Activated T-cell treated with anti-CD3 and anti-CD28 coated beads, Interleukin-2, amount 50 U/mL, for 48 hours (primary cell): ENCODE results near the gene TAF1A.

ENCODE experiments used
- DNase-seq, 2 experiments: peaks; one replicate each; pipeline ENCODE4 v3.0.0-alpha.2; 2020

TAF1A gene

DNA sequence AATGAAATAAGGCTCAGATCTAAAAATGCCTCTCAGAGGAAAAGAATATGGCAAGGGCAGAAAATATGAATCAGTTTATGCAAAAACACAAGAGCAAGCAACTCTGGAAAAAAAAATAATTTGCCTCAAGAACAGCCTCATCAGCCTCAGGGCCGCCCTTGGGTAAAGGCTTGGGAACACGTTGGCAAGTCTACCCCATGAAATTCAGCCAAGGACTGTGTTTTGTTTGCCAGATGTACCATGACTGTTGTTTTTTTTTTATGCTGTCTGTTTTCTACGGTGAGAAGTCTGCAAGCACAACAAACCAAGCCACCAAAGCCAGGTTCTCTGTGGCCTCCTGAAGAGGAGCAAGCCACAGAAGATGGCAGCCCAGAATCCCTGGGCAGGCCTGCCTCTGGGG, 59.8 kb downstream of the TAF1A start:
- no peak for DNase-seq

DNA sequence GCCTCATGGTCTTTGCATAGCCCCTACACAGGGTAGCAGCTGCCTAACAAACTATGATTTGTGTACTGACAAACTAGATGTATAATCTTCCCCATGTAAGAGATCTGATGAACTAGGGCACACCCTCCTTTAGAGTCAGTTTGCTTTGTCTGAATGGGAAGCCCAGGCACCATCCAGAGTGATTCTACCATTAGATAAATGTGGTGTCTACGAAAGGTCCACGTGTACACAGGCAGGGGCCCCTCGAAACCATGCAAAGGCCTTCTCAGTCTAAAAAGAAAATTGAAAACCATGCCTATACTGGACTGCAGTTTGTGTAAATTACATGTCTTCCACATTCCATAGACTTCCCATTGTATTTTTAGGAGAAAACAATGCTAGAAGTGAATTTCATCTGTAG, 60.6 kb downstream of the TAF1A start:
- no peak for DNase-seq

DNA sequence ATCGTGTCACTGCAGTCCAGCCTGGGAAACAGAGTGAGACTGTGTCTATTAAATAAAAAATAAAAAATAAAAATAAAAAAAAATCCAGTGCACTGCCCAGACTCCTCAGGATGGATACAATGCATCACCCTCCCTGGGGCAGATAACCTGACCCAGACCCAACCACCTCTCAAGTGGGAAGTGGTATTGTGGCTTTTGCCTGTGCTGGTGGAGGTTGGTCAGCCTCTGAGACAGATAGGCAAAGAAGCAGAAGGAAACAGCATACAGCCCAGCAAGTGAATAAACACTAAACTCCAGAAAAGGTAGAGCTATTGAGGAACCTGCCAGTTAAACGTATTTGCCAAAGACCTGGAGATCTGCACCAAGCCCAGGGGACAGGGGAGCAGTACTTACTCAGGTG, 63.8 kb downstream of the TAF1A start:
- DNase-seq, result no peak

DNA sequence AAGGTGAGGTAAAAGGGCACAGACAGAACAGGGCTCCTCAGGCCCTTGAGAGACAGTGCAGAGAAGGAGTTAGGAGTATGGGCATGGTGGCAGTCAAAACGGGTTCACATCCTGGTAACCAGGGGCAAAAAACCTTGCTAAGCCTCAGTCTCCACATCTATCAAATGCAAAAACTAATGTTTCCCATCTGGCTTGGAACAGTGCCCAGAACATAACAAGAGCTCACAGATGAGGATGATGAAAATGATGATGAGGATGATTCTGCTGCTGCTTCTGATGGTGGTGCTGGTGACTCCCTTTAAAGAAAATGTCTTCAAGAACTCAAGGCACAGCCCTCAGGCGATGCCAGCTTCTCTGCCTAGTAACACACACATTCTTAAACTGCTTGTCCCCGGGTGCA, 65.9 kb downstream of the TAF1A start:
- no peak for DNase-seq

DNA sequence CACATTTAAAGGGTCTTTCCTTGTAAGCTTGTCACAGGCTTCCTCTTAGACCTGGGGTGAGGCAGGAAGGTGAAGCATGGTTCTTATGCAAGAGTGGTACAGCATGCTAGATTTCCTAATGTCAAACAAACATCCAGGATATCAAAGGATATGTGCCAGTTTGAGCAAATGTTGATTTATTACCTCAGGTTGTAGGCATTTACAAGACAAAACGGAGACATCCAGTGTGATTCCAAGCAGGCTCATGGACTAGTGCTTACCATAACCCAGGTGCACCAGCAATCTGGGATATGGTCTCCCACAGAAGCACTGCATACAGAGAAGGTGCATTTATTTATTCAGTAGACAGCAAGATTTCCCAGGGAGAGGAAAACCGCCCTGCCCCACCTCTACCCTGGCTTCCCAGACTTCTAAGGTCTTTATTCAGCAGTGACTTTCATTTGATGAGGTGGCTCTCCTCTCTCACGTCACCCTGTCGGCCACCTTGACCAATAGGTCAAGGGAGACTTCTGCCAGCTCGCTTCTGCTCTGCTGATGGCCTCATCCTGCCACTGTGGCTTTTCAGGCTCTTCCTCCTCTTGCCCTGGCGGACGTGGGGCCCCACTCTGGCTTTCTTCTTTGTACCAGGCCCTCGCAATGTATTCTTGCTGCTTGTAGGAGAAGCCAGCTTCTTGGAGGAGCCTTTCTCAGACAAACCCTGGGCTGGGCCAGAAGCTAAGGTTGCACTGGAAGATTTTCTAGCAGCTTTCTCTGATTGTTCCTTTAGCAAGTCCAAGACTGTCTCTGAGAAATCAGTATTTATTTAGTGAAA, 67.4 kb downstream of the TAF1A start:
- no peak for DNase-seq

DNA sequence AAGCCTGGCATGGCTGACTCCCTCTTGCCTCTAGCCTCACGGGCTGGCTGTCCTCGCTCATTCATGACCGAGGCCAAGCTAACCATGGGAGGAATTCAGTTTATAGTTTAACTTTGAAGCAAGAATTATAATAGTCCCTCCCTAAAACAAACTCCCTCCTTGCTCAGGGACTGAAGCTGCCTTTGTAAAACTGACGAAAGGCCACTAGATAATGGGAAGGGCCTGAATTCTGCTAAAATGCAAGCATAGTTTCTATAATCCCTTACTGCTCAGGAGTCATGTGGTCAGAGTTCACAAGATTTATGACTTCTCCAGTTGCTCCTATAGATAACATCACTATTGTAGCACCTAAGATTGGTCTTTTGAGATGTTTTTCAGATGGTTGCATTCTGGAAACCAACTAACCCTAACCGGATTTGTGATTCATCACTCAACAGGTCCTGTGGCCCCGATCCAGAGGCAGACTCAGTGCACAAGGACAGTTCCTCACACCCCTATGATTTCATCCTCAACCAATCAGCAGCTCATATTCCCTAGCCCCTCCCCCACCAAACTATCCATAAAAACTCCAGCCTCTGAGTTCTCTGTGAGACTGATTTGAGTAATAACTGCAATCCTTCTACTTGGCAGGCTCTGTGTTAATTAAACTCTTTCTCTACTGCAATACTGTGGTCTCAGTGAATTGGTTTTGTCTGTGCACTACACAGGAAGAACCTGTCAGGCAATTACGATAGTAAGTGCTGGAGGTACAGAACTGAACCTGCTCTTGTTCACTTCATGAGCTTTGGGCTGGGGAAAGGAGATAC, 68.2 kb downstream of the TAF1A start:
- no peak for DNase-seq
